Kidney capillary endothelial cell (primary cell): ENCODE data around the gene PPEF2.

ENCODE experiments used
- DNase-seq: peaks from one replicate; pipeline ENCODE4 v3.0.0-alpha.2; 2018; ENCODE audit warnings: low spot score

PPEF2 gene

GRCh38 chr4:75895744-75896314 is 6.4 kb downstream of the PPEF2 start:
- peak; percentile 21 for DNase-seq

- DNase-seq: no peak
These were observed 9.7 kb downstream of the PPEF2 start for GRCh38 chr4:75892508-75892907.

GRCh38 chr4:75891611-75892010 is 10.6 kb downstream of the PPEF2 start:
- DNase-seq: no peak

GRCh38 chr4:75889537-75890199 is 12.6 kb downstream of the PPEF2 start:
- no peak for DNase-seq

GRCh38 chr4:75886104-75886503 is 16.1 kb downstream of the PPEF2 start:
- DNase-seq: no peak

GRCh38 chr4:75881476-75881875 is 20.8 kb downstream of the PPEF2 start:
- no peak for DNase-seq

- no peak for DNase-seq
These were observed 22.0 kb downstream of the PPEF2 start for GRCh38 chr4:75880278-75880677.

GRCh38 chr4:75878246-75878756 is 24.0 kb downstream of the PPEF2 start:
- DNase-seq: no peak

- DNase-seq: no peak
These were observed 26.0 kb downstream of the PPEF2 start for GRCh38 chr4:75876218-75876617.

- DNase-seq: no peak
These were observed 33.2 kb downstream of the PPEF2 start for GRCh38 chr4:75869100-75869499.

GRCh38 chr4:75867130-75867529 is 35.1 kb downstream of the PPEF2 start:
- no peak for DNase-seq

- no peak for DNase-seq
These were observed 41.6 kb downstream of the PPEF2 start for GRCh38 chr4:75860606-75861005.

GRCh38 chr4:75858721-75859120 is 43.5 kb downstream of the PPEF2 start:
- DNase-seq: no peak

- DNase-seq: peak; percentile 4
These were observed 52.8 kb downstream of the PPEF2 start for GRCh38 chr4:75849461-75849860.

- DNase-seq: peak; percentile 43
These were observed 53.4 kb downstream of the PPEF2 start for GRCh38 chr4:75848891-75849290.

GRCh38 chr4:75848171-75848760 is 54.0 kb downstream of the PPEF2 start:
- DNase-seq: peak; percentile 84

GRCh38 chr4:75845992-75846391 is 56.3 kb downstream of the PPEF2 start:
- DNase-seq: no peak

GRCh38 chr4:75844151-75844662 is 58.0 kb downstream of the PPEF2 start:
- no peak for DNase-seq

- no peak for DNase-seq
These were observed 58.7 kb downstream of the PPEF2 start for GRCh38 chr4:75843596-75843995.

- DNase-seq: no peak
These were observed 60.4 kb downstream of the PPEF2 start for GRCh38 chr4:75841641-75842520.

GRCh38 chr4:75834772-75835154 is 67.5 kb downstream of the PPEF2 start:
- no peak for DNase-seq

GRCh38 chr4:75834095-75834771 is 68.0 kb downstream of the PPEF2 start:
- no peak for DNase-seq
